ENCODE data around the gene SPAG5. TPM values are rescaled to one million over a fixed set of nuclear protein-coding genes. Genes with fewer than 3 reads are reported as not detected.

SPAG5 gene
- 9.7 TPM for total RNA-seq

GRCh38 chr17:28598799-28599310 is at the start of gene SPAG5:
SPAG5 (minus strand) TSS chr17:28599025; CDS start chr17:28598946, 79 bp downstream.

GRCh38 chr17:28644787-28645575 is 46.2 kb upstream of the SPAG5 start, which contains the start of gene BLTP2:
BLTP2 (minus strand) TSS chr17:28645158; CDS start chr17:28645056, 102 bp downstream.

GRCh38 chr17:28613931-28614381 is 15.1 kb upstream of the SPAG5 start, which contains the start of gene RSKR:
RSKR (minus strand) TSS chr17:28614185; CDS start chr17:28614161, 24 bp downstream.

GRCh38 chr17:28576758-28577465 is 21.9 kb downstream of the SPAG5 start, which contains the start of gene ALDOC:
ALDOC (minus strand) TSS chr17:28576895; CDS start chr17:28575532, 1,363 bp downstream.

GRCh38 chr17:28571361-28572122 is 27.3 kb downstream of the SPAG5 start, which contains the start of gene PIGS:
PIGS (minus strand) TSS chr17:28571524; CDS start chr17:28571496, 28 bp downstream.

GRCh38 chr17:28552176-28552999 is 46.4 kb downstream of the SPAG5 start, which contains the start of gene UNC119:
UNC119 (minus strand) TSS chr17:28552624; CDS start chr17:28552557, 67 bp downstream.

Other genes starting within 250 kb of the SPAG5 start
- gene POLDIP2, start 241.5 kb downstream of the SPAG5 start, total RNA-seq = 49.4 TPM
- gene SEBOX, start 233.8 kb downstream of the SPAG5 start, total RNA-seq = not detected
- gene VTN, start 228.7 kb downstream of the SPAG5 start, total RNA-seq = 0.69 TPM
- 32.8 TPM for gene SARM1, start 227.3 kb downstream of the SPAG5 start, total RNA-seq
- 18.2 TPM for gene SLC46A1, start 192.8 kb downstream of the SPAG5 start, total RNA-seq
- not detected for gene SLC13A2, start 125.4 kb downstream of the SPAG5 start, total RNA-seq
- not detected for gene FOXN1, start 92.7 kb downstream of the SPAG5 start, total RNA-seq
- gene UNC119, start 46.4 kb downstream of the SPAG5 start, total RNA-seq = 35.8 TPM
- gene PIGS, start 27.5 kb downstream of the SPAG5 start, total RNA-seq = 30.2 TPM
- 249 TPM for gene ALDOC, start 22.1 kb downstream of the SPAG5 start, total RNA-seq
- 15.9 TPM for gene RSKR, start 15.2 kb upstream of the SPAG5 start, total RNA-seq
- 110 TPM for gene BLTP2, start 46.1 kb upstream of the SPAG5 start, total RNA-seq
- 36.9 TPM for gene SDF2, start 62.9 kb upstream of the SPAG5 start, total RNA-seq
- gene SUPT6H, start 63.2 kb upstream of the SPAG5 start, total RNA-seq = 42.2 TPM
- 5.5 TPM for gene PROCA1, start 112.9 kb upstream of the SPAG5 start, total RNA-seq
- gene RAB34, start 118.8 kb upstream of the SPAG5 start, total RNA-seq = 21.2 TPM
- gene RPL23A, start 121.0 kb upstream of the SPAG5 start, total RNA-seq = 340 TPM
- 1.6 TPM for gene TLCD1, start 127.2 kb upstream of the SPAG5 start, total RNA-seq
- 0.92 TPM for gene NEK8, start 129.8 kb upstream of the SPAG5 start, total RNA-seq
- gene TRAF4, start 145.0 kb upstream of the SPAG5 start, total RNA-seq = 39.7 TPM
- 7.8 TPM for gene FAM222B, start 243.8 kb upstream of the SPAG5 start, total RNA-seq

Data from diencephalon (tissue), 1 donor.